ENCODE results near the gene CPXM2. TPM values are rescaled to one million over a fixed set of nuclear protein-coding genes. Genes with fewer than 3 reads are reported as not detected.

CPXM2 gene
- total and polyA plus RNA-seq, 10 of the 15 experiments (the other 5 are each of a cell fraction or from before 2014, with no cell fraction given): 0.08 to 1.1 (median 0.58) TPM

DNA sequence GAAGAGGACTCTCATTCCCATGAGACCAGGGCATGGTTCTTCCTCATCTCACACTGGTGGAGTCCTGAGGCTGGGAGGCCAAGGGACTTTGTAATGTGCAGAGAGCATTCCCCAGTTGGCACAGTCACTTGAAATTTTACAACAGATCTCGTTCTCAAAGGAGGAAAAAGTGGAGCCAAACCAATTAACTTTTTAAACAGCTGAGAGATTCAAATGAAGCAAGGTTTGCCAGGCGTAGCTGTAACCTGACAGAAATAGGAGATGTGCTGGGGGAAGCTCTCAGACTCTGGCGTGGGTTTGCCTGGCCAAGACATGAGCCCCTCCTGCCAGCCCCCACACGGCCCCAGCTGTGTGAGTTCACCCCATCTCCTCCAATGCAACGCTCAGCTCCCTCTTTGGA lies 12.0 kb upstream of the CPXM2 start:
- no TSS peak for BruUV-seq (replicated peaks)
- no peak for DNase-seq (ENCODE audit: low read depth, low spot score)
- H4K20me1 ChIP-seq (ENCODE audit: control insufficient read depth, insufficient read depth): no peaks in the 10 kb centered on the region
- H3K4me2 ChIP-seq (ENCODE audit: control insufficient read depth, insufficient read depth): no peak overlapping the region
- RAD21 ChIA-PET (ENCODE audit: unreplicated experiment): no interaction called here
- TF ChIP-seq NRF1 (conservative IDR thresholded peaks at IDR 0.05; ENCODE audit: low read depth, low read length) (no peak), POLR2AphosphoS2 (IDR thresholded peaks at IDR 0.05; ENCODE audit: low read depth, low read length) (no peak), ZNF622 (IDR thresholded peaks at IDR 0.05) (no peak), ZNF24 (IDR thresholded peaks at IDR 0.05) (no peak), FOXM1 (IDR thresholded peaks at IDR 0.05; ENCODE audit: low read depth, low read length) (no peak), BCL11A (IDR thresholded peaks at IDR 0.05; ENCODE audit: low read depth, low read length) (no peak)
- no peak overlapping the region for H2AFZ ChIP-seq (ENCODE audit: control insufficient read depth, low read depth, low read length)
- ATAC-seq: no peak
- H3K9ac ChIP-seq (ENCODE audit: control insufficient read depth, insufficient read depth, low read length): no peak overlapping the region
- no peak for FAIRE-seq
- no peak overlapping the region for H3K27ac ChIP-seq (ENCODE audit: control insufficient read depth, insufficient read depth)
- 0% methylated on average over 5 of the region's 5 CpGs for WGBS (ENCODE audit: insufficient coverage, insufficient replicate concordance, low lambda C conversion rate, missing lambda C conversion rate)
- no peaks in the 10 kb centered on the region; the same call in 2 of the 3 replicates for H3K9me3 ChIP-seq (replicated peaks; ENCODE audit: control insufficient read depth, insufficient read depth, low read length)
- intact Hi-C loops (cut with micrococcal nuclease; ENCODE audit: unreplicated experiment) (no loop called here), in situ Hi-C loops (cut with MboI) (no loop called here)
- POLR2A ChIA-PET: no interaction called here
- SMC1A ChIA-PET (ENCODE audit: uncharacterized antibody, unreplicated experiment): interaction anchor here (0.8 kb wide), 1 partner anchor 15 kb away, joined by 3 read pairs; no protein-coding TSS in a partner anchor
- CTCF ChIA-PET: interaction anchor here (1.2 kb wide), 1 partner anchor 17 kb away, joined by 4 read pairs; no protein-coding TSS in a partner anchor
- H3K4me1 ChIP-seq (ENCODE audit: control insufficient read depth, insufficient read depth, low read length): no peaks in the 10 kb centered on the region
- no peaks in the 10 kb centered on the region for H3K79me2 ChIP-seq (ENCODE audit: control insufficient read depth, insufficient read depth, low read length)
- H3K27me3 ChIP-seq (replicated peaks in 1 of 2; ENCODE audit: control insufficient read depth in 2 of 2, insufficient read depth in 2 of 2, low read length in 1 of 2): peaks cover 0 to 2% of the 10 kb centered on the region in 2 experiments; a peak in 3 of 4 replicates
- H3K36me3 ChIP-seq (ENCODE audit: control insufficient read depth in 2 of 2, insufficient read depth in 2 of 2, low read length in 1 of 2): no peaks in the 10 kb centered on the region
- no peak overlapping the region for H3K4me3 ChIP-seq

DNA sequence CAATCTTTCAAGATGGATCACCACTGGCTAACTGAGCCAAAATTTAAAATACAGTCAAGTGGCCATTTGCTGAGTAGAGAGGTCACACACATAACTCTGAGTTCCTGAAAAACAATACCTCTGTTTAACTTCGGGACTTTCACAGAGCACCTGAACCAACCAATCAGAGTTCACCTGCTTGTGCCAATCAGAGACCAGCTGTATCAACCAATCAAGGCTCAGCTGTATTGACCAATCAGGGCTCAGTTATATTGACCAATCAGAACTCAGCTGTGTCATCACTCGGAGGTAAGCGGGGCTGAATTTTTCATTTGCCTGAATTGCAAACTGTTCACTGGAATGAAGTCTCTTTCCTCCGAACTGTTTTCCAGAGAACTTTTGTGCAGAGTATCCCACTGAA lies 10.0 kb upstream of the CPXM2 start:
- no peaks in the 10 kb centered on the region for H3K36me3 ChIP-seq (ENCODE audit: control insufficient read depth in 2 of 2, insufficient read depth in 2 of 2, low read length in 1 of 2)
- ATAC-seq (no peak), DNase-seq (ENCODE audit: low read depth, low spot score) (no peak), FAIRE-seq (no peak)
- no peak overlapping the region for H3K27ac ChIP-seq (ENCODE audit: control insufficient read depth, insufficient read depth)
- no peak overlapping the region for H3K9ac ChIP-seq (ENCODE audit: control insufficient read depth, insufficient read depth, low read length)
- in situ Hi-C loops (cut with MboI) (no loop called here), intact Hi-C loops (cut with micrococcal nuclease; ENCODE audit: unreplicated experiment) (no loop called here)
- ChIA-PET SMC1A (ENCODE audit: uncharacterized antibody, unreplicated experiment) (interaction anchor here (0.6 to 1.2 kb wide), 5 partner anchors 12 to 221 kb away, joined by 3 to 5 read pairs (median 3); no protein-coding TSS in a partner anchor), POLR2A (no interaction called here), CTCF (interaction anchor here (1.5 kb wide), 2 partner anchors 33 to 319 kb away, joined by 4 read pairs; no protein-coding TSS in a partner anchor), RAD21 (ENCODE audit: unreplicated experiment) (interaction anchor here (1.4 kb wide), 1 partner anchor 313 kb away, joined by 3 read pairs; no protein-coding TSS in a partner anchor)
- no peaks in the 10 kb centered on the region for H3K79me2 ChIP-seq (ENCODE audit: control insufficient read depth, insufficient read depth, low read length)
- no peak overlapping the region for H3K4me2 ChIP-seq (ENCODE audit: control insufficient read depth, insufficient read depth)
- no peaks in the 10 kb centered on the region for H3K4me1 ChIP-seq (ENCODE audit: control insufficient read depth, insufficient read depth, low read length)
- BruUV-seq (replicated peaks): no TSS peak
- no peak overlapping the region for H2AFZ ChIP-seq (ENCODE audit: control insufficient read depth, low read depth, low read length)
- H3K9me3 ChIP-seq (replicated peaks; ENCODE audit: control insufficient read depth, insufficient read depth, low read length): no peaks in the 10 kb centered on the region; the same call in 2 of the 3 replicates
- no peaks in the 10 kb centered on the region; a peak in 1 of 4 replicates for H3K27me3 ChIP-seq (replicated peaks in 1 of 2; ENCODE audit: control insufficient read depth in 2 of 2, insufficient read depth in 2 of 2, low read length in 1 of 2)
- no peak overlapping the region for H3K4me3 ChIP-seq
- WGBS (ENCODE audit: insufficient coverage, insufficient replicate concordance, low lambda C conversion rate, missing lambda C conversion rate): 78% methylated on average over 4 of the region's 4 CpGs
- TF ChIP-seq SPI1 (IDR thresholded peaks at IDR 0.05; ENCODE audit: borderline replicate concordance, insufficient read depth, low read depth, low read length) (no peak), NFYB (IDR thresholded peaks at IDR 0.05; ENCODE audit: insufficient read depth, low read depth, low read length) (0 out of 2 replicates have a peak, but pooled peaks have one; percentile 25)
- no peaks in the 10 kb centered on the region for H4K20me1 ChIP-seq (ENCODE audit: control insufficient read depth, insufficient read depth)
